ENCODE results near the gene ATXN7L1. TPM values are rescaled to one million over a fixed set of nuclear protein-coding genes. Genes with fewer than 3 reads are reported as not detected.

Gene ATXN7L1
- total RNA-seq, 1 donor from 2014 or later, result 7.7 TPM

GRCh38 chr7:105786520-105787470 lies 89.6 kb downstream of the ATXN7L1 start:
- FAIRE-seq (no peak), DNase-seq (ENCODE audit: low spot score in 2 of 2) (no peak)

GRCh38 chr7:105782391-105783042 lies 93.9 kb downstream of the ATXN7L1 start:
- FAIRE-seq, result no peak
- DNase-seq (ENCODE audit: low spot score in 2 of 2), result no peak

- no peak for FAIRE-seq
- no peak for DNase-seq (ENCODE audit: low spot score in 2 of 2)
These were observed 96.3 kb downstream of the ATXN7L1 start for GRCh38 chr7:105779856-105780780.

- DNase-seq (ENCODE audit: low spot score in 2 of 2) (no peak), FAIRE-seq (no peak)
These were observed 97.4 kb downstream of the ATXN7L1 start for GRCh38 chr7:105778956-105779355.

- no peak for DNase-seq (ENCODE audit: low spot score in 2 of 2)
- FAIRE-seq, result no peak
These were observed 99.2 kb downstream of the ATXN7L1 start for GRCh38 chr7:105776986-105777910.

GRCh38 chr7:105776068-105776790 lies 100.2 kb downstream of the ATXN7L1 start:
- DNase-seq (ENCODE audit: low spot score in 2 of 2), result no peak
- no peak for FAIRE-seq

GRCh38 chr7:105775580-105775979 lies 100.8 kb downstream of the ATXN7L1 start:
- no peak for DNase-seq (ENCODE audit: low spot score in 2 of 2)
- FAIRE-seq, result no peak

GRCh38 chr7:105773030-105773460 lies 103.4 kb downstream of the ATXN7L1 start:
- FAIRE-seq (no peak), DNase-seq (ENCODE audit: low spot score in 2 of 2) (no peak)

GRCh38 chr7:105769901-105770628 lies 106.3 kb downstream of the ATXN7L1 start:
- no peak for FAIRE-seq
- no peak for DNase-seq (ENCODE audit: low spot score in 2 of 2)

- no peak for DNase-seq (ENCODE audit: low spot score in 2 of 2)
- no peak for FAIRE-seq
These were observed 107.4 kb downstream of the ATXN7L1 start for GRCh38 chr7:105768898-105769507.

GRCh38 chr7:105768117-105768516 lies 108.3 kb downstream of the ATXN7L1 start:
- FAIRE-seq (no peak), DNase-seq (ENCODE audit: low spot score in 2 of 2) (no peak)

- DNase-seq (ENCODE audit: low spot score in 2 of 2), result no peak
- no peak for FAIRE-seq
These were observed 109.9 kb downstream of the ATXN7L1 start for GRCh38 chr7:105766421-105767073.

- FAIRE-seq, result no peak
- DNase-seq (ENCODE audit: low spot score in 2 of 2), result no peak
These were observed 110.6 kb downstream of the ATXN7L1 start for GRCh38 chr7:105765846-105766245.

GRCh38 chr7:105764506-105764905 lies 111.9 kb downstream of the ATXN7L1 start:
- DNase-seq (ENCODE audit: low spot score in 2 of 2) (no peak), FAIRE-seq (no peak)

- FAIRE-seq (no peak), DNase-seq (ENCODE audit: low spot score in 2 of 2) (no peak)
These were observed 115.6 kb downstream of the ATXN7L1 start for GRCh38 chr7:105760551-105761447.

Data from frontal cortex (tissue), 4 donors.